NCI-H2196 (cell line): ENCODE measurements around the gene ZNF236.
"Not testable (repeated sequence)": the region's sequence is repeated elsewhere in the genome, so short reads cannot be mapped to it uniquely, and the experiment has no call there.

Experiments used
- DNase-seq: peaks from one replicate; lab custom pipeline; 2025; ENCODE audit not compliant: unreplicated experiment; lab: John Stamatoyannopoulos, UW

Gene ZNF236

GRCh38 chr18:76984193-76985155 is 162.1 kb downstream of the ZNF236 start:
- DNase-seq: no peak

- no peak for DNase-seq
Observed at GRCh38 chr18:76985156-76985950, 163.0 kb downstream of the ZNF236 start.

GRCh38 chr18:76985951-76986236 is 163.5 kb downstream of the ZNF236 start:
- DNase-seq: no peak

GRCh38 chr18:76986406-76986805 is 164.0 kb downstream of the ZNF236 start:
- no peak for DNase-seq

GRCh38 chr18:76988031-76988826 is 165.9 kb downstream of the ZNF236 start:
- no peak for DNase-seq

- DNase-seq: no peak
Observed at GRCh38 chr18:76988827-76989646, 166.7 kb downstream of the ZNF236 start.

- DNase-seq: no peak
Observed at GRCh38 chr18:76989647-76990190, 167.4 kb downstream of the ZNF236 start.

GRCh38 chr18:76990343-76991020 is 168.1 kb downstream of the ZNF236 start:
- DNase-seq: not testable (repeated sequence)

GRCh38 chr18:76991021-76991688 is 168.8 kb downstream of the ZNF236 start:
- DNase-seq: no peak

GRCh38 chr18:76992226-76993084 is 170.1 kb downstream of the ZNF236 start:
- DNase-seq: no peak

- DNase-seq: no peak
Observed at GRCh38 chr18:76993085-76993382, 170.7 kb downstream of the ZNF236 start.

GRCh38 chr18:76993573-76993972 is 171.2 kb downstream of the ZNF236 start:
- DNase-seq: no peak

GRCh38 chr18:76994086-76994654 is 171.8 kb downstream of the ZNF236 start:
- DNase-seq: no peak

- no peak for DNase-seq
Observed at GRCh38 chr18:76995896-76996295, 173.5 kb downstream of the ZNF236 start.

- no peak for DNase-seq
Observed at GRCh38 chr18:76996429-76996828, 174.1 kb downstream of the ZNF236 start.

GRCh38 chr18:76997951-76998808 is 175.8 kb downstream of the ZNF236 start:
- no peak for DNase-seq

GRCh38 chr18:76999077-76999476 is 176.7 kb downstream of the ZNF236 start:
- DNase-seq: no peak
